Gastroesophageal sphincter (tissue), 3 donors: Measurements from ENCODE around the gene STXBP4.

Experiments
- POLR2A ChIP-seq, 2 donors: fragments of 450-650 bp; IDR thresholded peaks; one replicate each; pipeline ENCODE4 v1.6.1; 2017; ENCODE audit warnings: antibody characterized with exemption in 2 of 2, mild to moderate bottlenecking in 2 of 2, moderate library complexity in 1 of 2
- POLR2AphosphoS5 ChIP-seq: sonication (generic); formaldehyde crosslinking; IDR thresholded peaks from one replicate; pipeline ENCODE4 v1.6.1; 2017; ENCODE audit warnings: antibody characterized with exemption
- TF ChIP-seq, protein P1 (sequence below), 4 experiments: fragments of 200-600 bp in 2 of 4; fragments of 450-650 bp in 2 of 4; sonication (generic) in 1 of 4; IDR thresholded peaks; one replicate each; pipeline ENCODE4 v1.5.1; 2017 to 2019; ENCODE audit warnings: antibody characterized with exemption in 4 of 4, mild to moderate bottlenecking in 2 of 4, moderate library complexity in 2 of 4

DNA sequence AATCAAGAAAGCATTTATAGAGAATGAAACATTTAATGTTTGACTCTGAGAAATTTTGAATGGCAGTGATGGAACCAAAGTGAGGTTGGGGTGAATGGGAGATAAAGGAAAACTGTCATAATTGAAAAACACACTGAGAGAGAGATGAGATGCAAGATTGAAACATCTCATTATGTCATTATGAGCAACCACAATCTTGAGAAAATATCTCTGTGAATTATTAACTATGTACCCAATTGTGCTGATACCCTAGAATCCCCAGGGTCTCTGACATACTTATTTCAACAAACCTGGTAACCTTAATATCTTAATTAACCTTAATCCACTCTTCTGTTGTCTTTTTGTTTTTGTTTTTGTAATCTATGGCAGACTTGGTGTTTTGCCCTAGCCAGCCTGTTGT lies 152.7 kb downstream of the STXBP4 start:
- TF ChIP-seq, protein P1, sequence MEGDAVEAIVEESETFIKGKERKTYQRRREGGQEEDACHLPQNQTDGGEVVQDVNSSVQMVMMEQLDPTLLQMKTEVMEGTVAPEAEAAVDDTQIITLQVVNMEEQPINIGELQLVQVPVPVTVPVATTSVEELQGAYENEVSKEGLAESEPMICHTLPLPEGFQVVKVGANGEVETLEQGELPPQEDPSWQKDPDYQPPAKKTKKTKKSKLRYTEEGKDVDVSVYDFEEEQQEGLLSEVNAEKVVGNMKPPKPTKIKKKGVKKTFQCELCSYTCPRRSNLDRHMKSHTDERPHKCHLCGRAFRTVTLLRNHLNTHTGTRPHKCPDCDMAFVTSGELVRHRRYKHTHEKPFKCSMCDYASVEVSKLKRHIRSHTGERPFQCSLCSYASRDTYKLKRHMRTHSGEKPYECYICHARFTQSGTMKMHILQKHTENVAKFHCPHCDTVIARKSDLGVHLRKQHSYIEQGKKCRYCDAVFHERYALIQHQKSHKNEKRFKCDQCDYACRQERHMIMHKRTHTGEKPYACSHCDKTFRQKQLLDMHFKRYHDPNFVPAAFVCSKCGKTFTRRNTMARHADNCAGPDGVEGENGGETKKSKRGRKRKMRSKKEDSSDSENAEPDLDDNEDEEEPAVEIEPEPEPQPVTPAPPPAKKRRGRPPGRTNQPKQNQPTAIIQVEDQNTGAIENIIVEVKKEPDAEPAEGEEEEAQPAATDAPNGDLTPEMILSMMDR (IDR thresholded peaks at IDR 0.05): no peak
- TF ChIP-seq POLR2A (IDR thresholded peaks at IDR 0.05) (no peak), POLR2AphosphoS5 (no peak)
